SK-N-SH (cell line): ENCODE data around the gene MGAT4B. TPM values are rescaled to one million over a fixed set of nuclear protein-coding genes. Genes with fewer than 3 reads are reported as not detected.

ENCODE experiments used
- CTCF ChIA-PET: fragments of 300-600, 350-600 bp; formaldehyde crosslinking; extraction: SDS; loops from one replicate; lab custom pipeline; 2021; lab: Yijun Ruan, JAX
- POLR2A ChIA-PET: fragments of 350-600 bp; sonication (Branson Sonifier 250); formaldehyde crosslinking; extraction: SDS; loops from one replicate; lab custom pipeline; 2020; ENCODE audit warnings: antibody characterized with exemption, inconsistent platforms; lab: Yijun Ruan, JAX
- DNase-seq: peaks from one replicate; pipeline ENCODE4 v3.0.0; 2012
- H2AFZ ChIP-seq: fragments of 200-600 bp; sonication (generic); 2 replicates; pipeline ENCODE4 v1.8.1; 2016; ENCODE audit warnings: antibody characterized with exemption, mild to moderate bottlenecking, low read depth
- H3F3A ChIP-seq: fragments of 200-600 bp; sonication (generic); replicated peaks from 2 replicates; pipeline ENCODE3; 2016; ENCODE audit warnings: antibody characterized with exemption, mild to moderate bottlenecking; ENCODE audit not compliant: insufficient read depth
- H3K27ac ChIP-seq, 2 experiments: fragments of 200-500 bp in 1 of 2; fragments of 200-600 bp in 1 of 2; sonication (Bioruptor generic) in 1 of 2; sonication (generic), shearing (Covaris generic) in 1 of 2; 2 replicates each; pipeline versions ENCODE4 v1.5.1 to v1.6.1; 2014 to 2016; ENCODE audit warnings: low read depth in 2 of 2, inconsistent platforms in 1 of 2, low read length in 1 of 2, mild to moderate bottlenecking in 1 of 2, mixed read lengths in 1 of 2
- H3K27me3 ChIP-seq: fragments of 200-600 bp; sonication (generic), shearing (Covaris generic); 2 replicates; pipeline ENCODE4 v1.6.1; 2016; ENCODE audit warnings: mixed run types; ENCODE audit not compliant: insufficient read depth
- H3K36me3 ChIP-seq, 2 experiments: fragments of 200-500 bp in 1 of 2; fragments of 200-600 bp in 1 of 2; sonication (Bioruptor generic) in 1 of 2; sonication (generic) in 1 of 2; replicated peaks in 1 of 2; 2 replicates each; pipeline versions ENCODE3 to v1.5.1; 2014 to 2016; ENCODE audit warnings: low read length in 1 of 2, mild to moderate bottlenecking in 1 of 2; ENCODE audit not compliant: insufficient read depth in 2 of 2, control insufficient read depth in 1 of 2
- H3K4me1 ChIP-seq, 2 experiments: fragments of 200-500 bp in 1 of 2; fragments of 200-600 bp in 1 of 2; sonication (Bioruptor generic) in 1 of 2; sonication (generic), shearing (Covaris generic) in 1 of 2; 2 replicates each; pipeline versions ENCODE4 v1.5.1 to v1.6.1; 2014 to 2016; ENCODE audit warnings: low read depth in 1 of 2, low read length in 1 of 2, mixed run types in 1 of 2; ENCODE audit not compliant: insufficient read depth in 2 of 2, control insufficient read depth in 1 of 2
- H3K4me2 ChIP-seq: fragments of 200-600 bp; sonication (generic), shearing (Covaris generic); 2 replicates; pipeline ENCODE4 v1.6.1; 2017; ENCODE audit warnings: mixed run types
- H3K4me3 ChIP-seq, 2 experiments: fragments of 200-500 bp in 1 of 2; fragments of 200-600 bp in 1 of 2; sonication (Bioruptor generic) in 1 of 2; sonication (generic), shearing (Covaris generic) in 1 of 2; 2 replicates each; pipeline versions ENCODE4 v1.5.1 to v1.8.1; 2014 to 2016; ENCODE audit warnings: low read depth in 2 of 2, inconsistent platforms in 1 of 2, low read length in 1 of 2, mild to moderate bottlenecking in 1 of 2, mixed read lengths in 1 of 2, moderate library complexity in 1 of 2
- H3K79me2 ChIP-seq: fragments of 200-600 bp; sonication (generic); 2 replicates; pipeline ENCODE4 v1.8.1; 2017; ENCODE audit warnings: mild to moderate bottlenecking; ENCODE audit not compliant: insufficient read depth
- H3K9ac ChIP-seq: fragments of 200-600 bp; sonication (generic); 2 replicates; pipeline ENCODE4 v1.6.1; 2017; ENCODE audit warnings: mixed run types
- H3K9me2 ChIP-seq: fragments of 200-600 bp; sonication (generic); 2 replicates; pipeline ENCODE4 v1.6.1; 2017; ENCODE audit warnings: mixed run types
- H3K9me3 ChIP-seq: fragments of 200-600 bp; sonication (generic); 2 replicates; pipeline ENCODE4 v1.6.1; 2017; ENCODE audit warnings: mixed run types, mild to moderate bottlenecking, moderate library complexity
- H4K20me1 ChIP-seq: fragments of 200-600 bp; sonication (generic); 2 replicates; pipeline ENCODE4 v1.6.1; 2017; ENCODE audit warnings: mild to moderate bottlenecking, mixed run types; ENCODE audit not compliant: insufficient read depth
- CHD2 ChIP-seq: fragments of 150-350 bp; IDR thresholded peaks from 2 replicates; pipeline ENCODE4 v1.6.1; 2018; ENCODE audit warnings: low read length; ENCODE audit not compliant: partially characterized antibody
- EP300 ChIP-seq, 2 experiments: IDR thresholded peaks; 2 replicates each; pipeline versions ENCODE4 v1.4.0 to v1.6.1; 2012; ENCODE audit warnings: borderline replicate concordance in 1 of 2, low read depth in 1 of 2, low read length in 1 of 2
- EZH2phosphoT487 ChIP-seq: fragments of 200-600 bp; sonication (generic); IDR thresholded peaks from 2 replicates; pipeline ENCODE4 v1.6.1; 2017; ENCODE audit warnings: low read depth, mixed run types, mild to moderate bottlenecking, antibody characterized with exemption, moderate library complexity, borderline replicate concordance
- FOSL2 ChIP-seq: IDR thresholded peaks from 2 replicates; pipeline ENCODE4 v1.4.0; 2012; ENCODE audit warnings: low read depth, mild to moderate bottlenecking, moderate library complexity, borderline replicate concordance
- FOXM1 ChIP-seq: IDR thresholded peaks from 2 replicates; pipeline ENCODE4 v1.4.0; 2012; ENCODE audit warnings: low read depth, mild to moderate bottlenecking
- GATA2 ChIP-seq: sonication (generic); formaldehyde crosslinking; IDR thresholded peaks from 2 replicates; pipeline ENCODE4 v1.5.0; 2020; ENCODE audit warnings: mild to moderate bottlenecking, missing genetic modification reagents
- JUND ChIP-seq: IDR thresholded peaks from 2 replicates; pipeline ENCODE4 v1.4.0; 2012
- MXI1 ChIP-seq: IDR thresholded peaks from 2 replicates; pipeline ENCODE4 v1.6.1; 2012; ENCODE audit warnings: mild to moderate bottlenecking, low read depth, low read length, improper control_type of control experiment
- NFIC ChIP-seq: IDR thresholded peaks from 2 replicates; pipeline ENCODE4 v1.4.0; 2012; ENCODE audit warnings: borderline replicate concordance
- NRF1 ChIP-seq: IDR thresholded peaks from 2 replicates; pipeline ENCODE4 v1.6.1; 2012; ENCODE audit warnings: low read depth, mild to moderate bottlenecking, low read length
- POLR2AphosphoS5 ChIP-seq: IDR thresholded peaks from 2 replicates; pipeline ENCODE4 v1.6.1; 2012; ENCODE audit warnings: low read depth, low read length
- RCOR1 ChIP-seq: fragments of 150-350 bp; IDR thresholded peaks from 2 replicates; pipeline ENCODE4 v1.6.1; 2017; ENCODE audit warnings: antibody characterized with exemption, low read length
- TAF1 ChIP-seq: IDR thresholded peaks from 2 replicates; pipeline ENCODE4 v1.6.1; 2012; ENCODE audit warnings: low read depth, mild to moderate bottlenecking, low read length, moderate library complexity, borderline replicate concordance
- TEAD4 ChIP-seq: IDR thresholded peaks from 2 replicates; pipeline ENCODE4 v1.4.0; 2012; ENCODE audit warnings: mild to moderate bottlenecking, borderline replicate concordance; ENCODE audit not compliant: insufficient read depth
- WGBS: methylation state at CpG from one replicate; pipeline ENCODE4 v1.1.6; 2017; ENCODE audit warnings: low lambda C conversion rate; 5-methylcytosine and 5-hydroxymethylcytosine counted together
- polyA plus RNA-seq, 3 experiments: library from polyadenylated mRNA; depleted of rRNA; stranded (reverse); fragments of >200 nt; gene quantifications; 2 replicates each; pipeline ENCODE4 v1.2.3, GENCODE V29; 2012
- TF ChIP-seq, protein P1 (sequence below): IDR thresholded peaks from 2 replicates; pipeline ENCODE4; 2012
- TF ChIP-seq, protein P2 (sequence below): fragments of 150-350 bp; IDR thresholded peaks from 2 replicates; pipeline ENCODE4 v1.6.1; 2017; ENCODE audit warnings: antibody characterized with exemption, low read length, low read depth, borderline replicate concordance
- TF ChIP-seq, protein P3 (sequence below): IDR thresholded peaks from 2 replicates; pipeline ENCODE4 v1.4.0; 2012; ENCODE audit warnings: low read depth, borderline replicate concordance

Gene MGAT4B
- polyA plus RNA-seq, 1 of the 3 experiments (the other 2 are of a cell fraction), result 190 TPM

DNA sequence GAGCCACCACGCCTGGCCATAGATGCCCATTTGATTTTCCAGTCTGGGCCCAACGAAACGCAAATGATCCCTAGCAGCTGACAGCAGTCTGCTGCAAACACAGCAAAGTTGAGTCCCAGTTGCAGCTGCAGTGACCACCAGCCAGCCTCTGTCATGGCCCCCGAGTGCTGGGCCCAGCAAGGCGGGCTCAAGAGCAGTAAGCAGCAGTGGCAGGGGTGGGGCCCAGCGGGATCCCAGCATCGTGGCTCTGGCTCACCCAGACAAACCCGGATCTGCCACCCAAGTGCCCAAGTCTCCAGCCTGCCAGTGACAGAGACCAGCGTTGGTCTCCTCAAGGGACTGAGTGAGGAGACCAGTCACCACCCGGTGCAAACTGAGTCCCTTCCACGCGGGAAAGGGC is 19.8 kb downstream of the MGAT4B start:
- no peaks in the 10 kb centered on the region for H3K9me3 ChIP-seq
- no peak overlapping the region for H3K4me2 ChIP-seq
- H3K4me1 ChIP-seq, result no peaks in the 10 kb centered on the region
- no peaks in the 10 kb centered on the region for H3K9me2 ChIP-seq
- 93% methylated on average over 5 of the region's 12 CpGs for WGBS
- H4K20me1 ChIP-seq, result no peaks in the 10 kb centered on the region
- ChIA-PET CTCF (interaction anchor here (1.1 kb wide), 1 partner anchor 20 kb away, joined by 3 read pairs; no protein-coding TSS in a partner anchor), POLR2A (interaction anchor here (0.6 kb wide), 1 partner anchor 35 kb away, joined by 6 read pairs; no protein-coding TSS in a partner anchor)
- no peak overlapping the region for H3K27ac ChIP-seq
- TF ChIP-seq NRF1 (no peak), MXI1 (no peak), JUND (no peak), POLR2AphosphoS5 (no peak), FOXM1 (no peak), GATA2 (CRISPR knock-in tag) (no peak), EZH2phosphoT487 (no peak), NFIC (no peak), EP300 (IDR thresholded peaks at IDR 0.05; ENCODE audit: borderline replicate concordance in 1 of 2, low read depth in 1 of 2, low read length in 1 of 2) (no peak), CHD2 (no peak), TAF1 (no peak), FOSL2 (no peak), TEAD4 (no peak), RCOR1 (no peak)
- TF ChIP-seq, protein P1, sequence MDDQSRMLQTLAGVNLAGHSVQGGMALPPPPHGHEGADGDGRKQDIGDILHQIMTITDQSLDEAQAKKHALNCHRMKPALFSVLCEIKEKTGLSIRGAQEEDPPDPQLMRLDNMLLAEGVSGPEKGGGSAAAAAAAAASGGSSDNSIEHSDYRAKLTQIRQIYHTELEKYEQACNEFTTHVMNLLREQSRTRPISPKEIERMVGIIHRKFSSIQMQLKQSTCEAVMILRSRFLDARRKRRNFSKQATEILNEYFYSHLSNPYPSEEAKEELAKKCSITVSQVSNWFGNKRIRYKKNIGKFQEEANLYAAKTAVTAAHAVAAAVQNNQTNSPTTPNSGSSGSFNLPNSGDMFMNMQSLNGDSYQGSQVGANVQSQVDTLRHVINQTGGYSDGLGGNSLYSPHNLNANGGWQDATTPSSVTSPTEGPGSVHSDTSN, result no peak
- TF ChIP-seq, protein P2, sequence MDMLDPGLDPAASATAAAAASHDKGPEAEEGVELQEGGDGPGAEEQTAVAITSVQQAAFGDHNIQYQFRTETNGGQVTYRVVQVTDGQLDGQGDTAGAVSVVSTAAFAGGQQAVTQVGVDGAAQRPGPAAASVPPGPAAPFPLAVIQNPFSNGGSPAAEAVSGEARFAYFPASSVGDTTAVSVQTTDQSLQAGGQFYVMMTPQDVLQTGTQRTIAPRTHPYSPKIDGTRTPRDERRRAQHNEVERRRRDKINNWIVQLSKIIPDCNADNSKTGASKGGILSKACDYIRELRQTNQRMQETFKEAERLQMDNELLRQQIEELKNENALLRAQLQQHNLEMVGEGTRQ, result no peak
- TF ChIP-seq, protein P3, sequence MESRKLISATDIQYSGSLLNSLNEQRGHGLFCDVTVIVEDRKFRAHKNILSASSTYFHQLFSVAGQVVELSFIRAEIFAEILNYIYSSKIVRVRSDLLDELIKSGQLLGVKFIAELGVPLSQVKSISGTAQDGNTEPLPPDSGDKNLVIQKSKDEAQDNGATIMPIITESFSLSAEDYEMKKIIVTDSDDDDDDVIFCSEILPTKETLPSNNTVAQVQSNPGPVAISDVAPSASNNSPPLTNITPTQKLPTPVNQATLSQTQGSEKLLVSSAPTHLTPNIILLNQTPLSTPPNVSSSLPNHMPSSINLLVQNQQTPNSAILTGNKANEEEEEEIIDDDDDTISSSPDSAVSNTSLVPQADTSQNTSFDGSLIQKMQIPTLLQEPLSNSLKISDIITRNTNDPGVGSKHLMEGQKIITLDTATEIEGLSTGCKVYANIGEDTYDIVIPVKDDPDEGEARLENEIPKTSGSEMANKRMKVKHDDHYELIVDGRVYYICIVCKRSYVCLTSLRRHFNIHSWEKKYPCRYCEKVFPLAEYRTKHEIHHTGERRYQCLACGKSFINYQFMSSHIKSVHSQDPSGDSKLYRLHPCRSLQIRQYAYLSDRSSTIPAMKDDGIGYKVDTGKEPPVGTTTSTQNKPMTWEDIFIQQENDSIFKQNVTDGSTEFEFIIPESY, result no peak
- H3K9ac ChIP-seq, result no peak overlapping the region
- DNase-seq, result no peak
- H3K36me3 ChIP-seq, result no peaks in the 10 kb centered on the region
- no peaks in the 10 kb centered on the region for H3K79me2 ChIP-seq
- no peaks in the 10 kb centered on the region for H3F3A ChIP-seq
- H2AFZ ChIP-seq, result no peak overlapping the region
- no peaks in the 10 kb centered on the region for H3K27me3 ChIP-seq
- no peak overlapping the region for H3K4me3 ChIP-seq
